Activated CD4-positive, alpha-beta memory T cell treated with anti-CD3 and anti-CD28 coated beads for 36 hours (primary cell): ENCODE data around the gene MAP1A. TPM values are rescaled to one million over a fixed set of nuclear protein-coding genes. Genes with fewer than 3 reads are reported as not detected.

ENCODE experiments used
- CTCF ChIA-PET: fragments of 350-600 bp; sonication (Branson Sonifier 250); formaldehyde crosslinking; loops from one replicate; lab custom pipeline; 2021; ENCODE audit warnings: antibody characterized with exemption, inconsistent platforms; lab: Charles Lee
- POLR2A ChIA-PET: fragments of 350-600 bp; sonication (Branson Sonifier 250); formaldehyde crosslinking; loops from one replicate; lab custom pipeline; 2021; ENCODE audit warnings: antibody characterized with exemption; lab: Charles Lee
- DNase-seq: peaks from one replicate; pipeline ENCODE4 v3.0.0-alpha.2; 2020
- H3K27ac Mint-ChIP-seq: one replicate; pipeline ENCODE4 v1.8.0; 2021; ENCODE audit warnings: mixed read lengths
- H3K27me3 Mint-ChIP-seq: one replicate; pipeline ENCODE4 v1.8.0; 2021; ENCODE audit warnings: mixed read lengths
- H3K36me3 Mint-ChIP-seq: one replicate; pipeline ENCODE4 v1.8.0; 2021; ENCODE audit warnings: mixed read lengths
- H3K4me1 Mint-ChIP-seq: one replicate; pipeline ENCODE4 v1.8.0; 2021; ENCODE audit warnings: low read depth, mixed read lengths
- H3K4me3 Mint-ChIP-seq: one replicate; pipeline ENCODE4 v1.8.0; 2021; ENCODE audit warnings: mild to moderate bottlenecking, mixed read lengths
- H3K9me3 Mint-ChIP-seq: one replicate; pipeline ENCODE4 v1.8.0; 2021; ENCODE audit warnings: mixed read lengths
- intact Hi-C: fragments of 100-400 bp; cut with micrococcal nuclease; formaldehyde crosslinking; loops from one replicate; pipeline ENCODE4 v1.15.1; 2023
- total RNA-seq, 2 experiments: library from RNA; stranded (reverse); gene quantifications; one replicate each; pipeline ENCODE4 v1.2.3, GENCODE V29; 2021

MAP1A gene
- total RNA-seq, 2 experiments from 2014 or later = 1.5 TPM

DNA sequence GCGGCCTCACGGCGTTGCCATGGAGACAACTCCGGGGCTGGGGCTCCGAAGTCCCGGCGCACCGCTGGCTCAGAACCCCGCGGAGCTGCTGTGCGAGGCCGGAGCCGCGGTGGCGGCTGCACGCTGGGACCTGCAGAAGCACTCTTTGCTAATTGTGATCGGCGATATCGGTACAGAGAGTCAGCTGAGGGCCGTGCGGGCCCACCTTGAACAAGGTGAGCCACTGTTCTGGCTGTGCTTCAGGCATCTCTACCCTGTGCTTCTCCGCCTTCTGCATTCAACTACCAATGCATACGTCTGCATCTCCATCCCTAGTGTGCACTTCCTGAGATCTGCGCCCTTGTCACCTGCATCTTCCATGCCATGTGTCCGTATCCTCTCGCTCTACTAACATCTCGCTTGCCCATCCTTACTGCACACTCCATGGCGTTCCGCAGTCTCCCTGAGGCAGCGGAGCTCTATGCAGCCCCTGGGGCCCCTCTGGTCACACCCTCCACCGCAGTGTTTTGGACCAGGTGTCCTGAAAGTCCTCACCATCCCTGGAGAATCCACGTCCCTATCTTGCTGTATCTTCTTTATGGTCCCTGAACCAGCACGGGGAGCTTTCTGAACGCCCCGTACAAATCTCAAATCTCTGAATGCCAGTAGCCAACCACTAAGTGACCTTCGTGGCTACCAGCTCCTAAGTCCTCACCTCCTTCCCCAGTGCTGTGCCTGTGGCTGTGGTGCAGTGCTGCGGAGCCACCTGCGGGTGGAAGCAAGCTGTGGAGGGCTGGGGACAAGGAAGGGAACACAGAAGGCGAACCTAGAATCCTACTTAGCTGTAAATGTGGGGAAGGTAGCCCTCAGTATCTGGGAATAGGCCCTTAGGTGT, 6.2 kb upstream of the MAP1A start:
- Mint-ChIP-seq H3K4me3 (peak overlapping the region; percentile 86), H3K9me3 (no peaks in the 10 kb centered on the region), H3K36me3 (no peaks in the 10 kb centered on the region), H3K4me1 (peaks cover 35% of the 10 kb centered on the region), H3K27me3 (no peaks in the 10 kb centered on the region), H3K27ac (peak overlapping the region; percentile 85)
- peak; percentile 43 for DNase-seq
- POLR2A ChIA-PET = interaction anchor here (0.6 to 2.5 kb wide), 7 partner anchors 17 to 299 kb away, joined by 3 to 22 read pairs (median 3); partner anchors contain the start of genes PDIA3 and TP53BP1
- intact Hi-C loops = loop anchor here (10.0 kb wide), 2 partner anchors 136 to 234 kb away; partner anchors contain the start of genes PDIA3, TUBGCP4 and ZSCAN29
- CTCF ChIA-PET = interaction anchor here (0.6 to 3.0 kb wide), 13 partner anchors 10 to 226 kb away, joined by 3 to 22 read pairs (median 3); partner anchors contain the start of genes TP53BP1 and TUBGCP4

DNA sequence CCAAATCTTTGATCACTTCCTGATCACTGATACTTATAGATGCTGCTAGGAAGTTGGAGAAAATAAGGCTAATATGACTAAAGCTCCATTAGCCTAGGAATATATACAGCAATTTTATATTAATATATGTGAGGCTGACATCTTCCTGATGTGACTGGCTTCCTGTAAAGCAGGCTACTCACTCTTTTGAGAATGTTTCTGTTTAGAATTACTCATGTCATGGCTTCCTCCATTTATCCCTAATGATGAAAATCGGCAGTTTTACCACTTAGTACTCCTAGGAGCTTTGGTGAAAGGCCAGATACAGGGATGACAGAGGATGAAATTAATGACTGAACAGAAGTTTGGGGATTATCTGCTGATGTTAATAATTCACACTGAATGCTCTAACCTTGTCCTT, 3.9 kb upstream of the MAP1A start:
- peaks cover 37% of the 10 kb centered on the region for H3K4me1 Mint-ChIP-seq
- CTCF ChIA-PET = interaction anchor here (1.0 to 3.7 kb wide), 14 partner anchors 7 to 137 kb away, joined by 3 to 54 read pairs (median 7); partner anchors contain the start of gene TP53BP1
- H3K36me3 Mint-ChIP-seq = no peaks in the 10 kb centered on the region
- intact Hi-C loops = loop anchor here (10.0 kb wide), 2 partner anchors 139 to 231 kb away; partner anchors contain the start of genes PDIA3, TUBGCP4 and ZSCAN29
- POLR2A ChIA-PET = no interaction called here
- H3K27me3 Mint-ChIP-seq = peaks cover 14% of the 10 kb centered on the region
- H3K4me3 Mint-ChIP-seq = no peak overlapping the region
- H3K27ac Mint-ChIP-seq = peak overlapping the region; percentile 59
- no peak for DNase-seq
- H3K9me3 Mint-ChIP-seq = no peaks in the 10 kb centered on the region

DNA sequence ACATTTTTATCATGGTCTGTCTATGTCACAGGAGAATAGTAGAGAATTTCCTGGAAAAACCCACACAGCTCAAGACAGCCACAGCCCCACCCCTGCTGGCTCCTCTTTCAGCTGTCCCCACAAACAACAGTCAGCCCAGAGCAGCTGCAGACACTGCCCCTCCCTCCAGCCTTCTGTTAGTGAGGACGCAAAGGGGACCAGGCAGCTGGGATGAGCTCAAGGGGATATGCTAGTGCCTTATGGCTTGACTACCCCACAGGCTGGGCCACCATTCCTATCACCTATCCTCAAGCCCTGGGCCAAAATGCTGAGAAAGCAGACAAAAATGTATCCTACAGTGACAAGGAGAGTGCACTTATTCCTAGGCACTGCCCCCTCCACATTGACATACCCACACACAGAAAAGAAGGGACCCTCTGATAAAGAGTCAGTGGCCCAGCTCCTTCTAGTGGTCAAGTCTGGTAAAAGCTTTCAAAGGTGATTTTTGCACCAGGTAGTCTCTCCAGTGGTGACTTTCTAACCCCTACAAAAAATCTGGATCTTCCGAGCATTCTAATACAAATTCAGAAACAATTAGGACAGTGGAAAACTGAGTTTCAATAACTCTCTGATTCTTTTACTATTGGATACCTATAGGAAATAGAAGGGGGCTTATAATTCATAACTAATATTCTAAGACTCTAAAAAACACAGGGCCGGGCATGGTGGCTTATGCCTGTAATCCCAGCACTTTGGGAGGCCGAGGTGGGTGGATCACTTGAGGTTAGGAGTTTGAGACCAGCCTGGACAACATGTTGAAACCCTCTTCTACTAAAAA, 3.0 kb upstream of the MAP1A start:
- peak; percentile 36 for DNase-seq
- Mint-ChIP-seq H3K27ac (peak overlapping the region; percentile 59), H3K27me3 (peaks cover 16% of the 10 kb centered on the region), H3K4me3 (no peak overlapping the region), H3K36me3 (no peaks in the 10 kb centered on the region), H3K4me1 (peaks cover 37% of the 10 kb centered on the region), H3K9me3 (no peaks in the 10 kb centered on the region)
- ChIA-PET CTCF (interaction anchor here (0.5 to 3.7 kb wide), 24 partner anchors 8 to 1058 kb away, joined by 3 to 54 read pairs (median 5); partner anchors contain the start of gene TP53BP1), POLR2A (no interaction called here)
- intact Hi-C loops = loop anchor here (10.0 kb wide), 2 partner anchors 140 to 230 kb away; partner anchors contain the start of genes PDIA3, TUBGCP4 and ZSCAN29

DNA sequence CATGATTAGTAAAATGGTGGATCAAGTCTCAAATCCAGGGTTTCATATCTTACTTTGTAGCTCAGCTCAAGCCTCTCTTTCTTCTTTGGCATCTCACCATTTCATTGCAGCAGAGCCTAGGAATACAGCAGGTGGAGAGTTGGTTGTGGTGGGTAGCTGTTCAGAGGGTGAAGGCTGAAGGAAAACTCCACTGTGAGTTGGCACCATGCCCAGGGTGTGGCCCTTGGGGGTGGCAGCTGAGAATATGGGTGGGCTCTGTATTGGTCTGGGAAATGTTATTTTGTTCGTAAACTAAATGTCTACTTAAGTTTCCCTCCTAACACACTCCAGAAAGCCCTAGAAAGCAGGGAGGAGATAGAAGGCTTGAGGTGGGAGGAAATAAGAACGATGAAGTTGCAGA, 1.7 kb upstream of the MAP1A start:
- no peaks in the 10 kb centered on the region for H3K9me3 Mint-ChIP-seq
- no peaks in the 10 kb centered on the region for H3K36me3 Mint-ChIP-seq
- peaks cover 31% of the 10 kb centered on the region for H3K4me1 Mint-ChIP-seq
- H3K27me3 Mint-ChIP-seq = peaks cover 16% of the 10 kb centered on the region
- no peak overlapping the region for H3K27ac Mint-ChIP-seq
- DNase-seq = no peak
- CTCF ChIA-PET = interaction anchor here (0.6 to 3.7 kb wide), 5 partner anchors 7 to 256 kb away, joined by 3 to 54 read pairs (median 7); no protein-coding TSS in a partner anchor
- no peak overlapping the region for H3K4me3 Mint-ChIP-seq
- intact Hi-C loops = loop anchor here (10.0 kb wide), 2 partner anchors 141 to 229 kb away; partner anchors contain the start of genes PDIA3, TUBGCP4 and ZSCAN29
- POLR2A ChIA-PET = no interaction called here

DNA sequence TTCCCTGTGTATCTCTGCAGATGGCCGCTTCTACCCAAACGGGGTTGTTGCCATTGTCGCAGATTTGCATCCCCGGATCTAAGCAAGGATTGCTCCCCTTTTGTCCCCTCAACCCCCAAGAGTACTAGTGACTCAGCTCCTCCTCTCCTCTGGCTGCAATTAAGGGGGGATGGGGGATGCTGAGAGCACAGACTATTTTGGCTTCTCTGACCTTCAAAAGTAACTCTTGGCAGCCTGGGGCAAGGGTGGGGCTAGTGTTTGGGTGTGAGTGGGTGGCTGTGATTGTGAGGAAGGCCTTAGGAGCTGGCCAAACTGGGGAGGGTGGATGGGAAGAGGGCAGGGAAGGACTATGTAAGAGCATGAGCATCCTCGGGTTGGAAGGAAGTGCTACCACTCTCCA, 1.2 kb upstream of the MAP1A start:
- ChIA-PET POLR2A (no interaction called here), CTCF (interaction anchor here (1.0 to 1.4 kb wide), 2 partner anchors 75 to 256 kb away, joined by 3 read pairs; no protein-coding TSS in a partner anchor)
- no peak for DNase-seq
- Mint-ChIP-seq H3K27me3 (peaks cover 16% of the 10 kb centered on the region), H3K27ac (no peak overlapping the region), H3K4me1 (peaks cover 27% of the 10 kb centered on the region), H3K4me3 (no peak overlapping the region), H3K9me3 (no peaks in the 10 kb centered on the region), H3K36me3 (no peaks in the 10 kb centered on the region)
- intact Hi-C loops = loop anchor here (10.0 kb wide), 2 partner anchors 141 to 229 kb away; partner anchors contain the start of genes PDIA3, TUBGCP4 and ZSCAN29

DNA sequence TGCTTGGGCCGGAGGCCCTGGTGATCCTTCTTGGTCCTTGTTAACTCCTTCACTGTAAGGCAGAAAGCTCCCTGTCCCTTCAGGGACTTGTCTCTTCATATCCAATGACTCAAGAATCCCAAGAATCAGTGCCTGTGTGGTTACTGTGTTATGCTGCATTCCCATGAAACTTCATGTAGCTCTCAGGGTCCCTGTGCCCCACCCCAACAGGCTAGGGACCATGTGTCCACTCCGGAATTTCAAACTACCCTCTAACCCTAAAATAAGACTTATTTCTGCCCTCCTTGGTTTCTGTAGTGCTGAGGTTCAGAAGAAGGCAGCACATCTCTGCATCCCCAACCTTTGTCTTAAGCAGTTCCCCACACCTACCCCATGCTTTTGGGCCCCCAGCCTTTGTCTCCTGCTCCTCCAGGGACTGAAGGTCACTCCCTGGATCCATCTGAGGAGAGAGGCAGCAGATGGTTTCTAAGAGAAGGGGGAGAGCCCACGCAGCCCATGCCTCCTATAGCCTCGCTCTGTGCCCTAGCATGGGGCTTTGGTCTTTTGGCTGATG, 531 bp upstream of the MAP1A start:
- Mint-ChIP-seq H3K36me3 (no peaks in the 10 kb centered on the region), H3K9me3 (no peaks in the 10 kb centered on the region), H3K4me3 (no peak overlapping the region), H3K27me3 (peaks cover 16% of the 10 kb centered on the region), H3K4me1 (peaks cover 23% of the 10 kb centered on the region), H3K27ac (no peak overlapping the region)
- intact Hi-C loops = loop anchor here (10.0 kb wide), 2 partner anchors 142 to 228 kb away; partner anchors contain the start of genes PDIA3, TUBGCP4 and ZSCAN29
- CTCF ChIA-PET = interaction anchor here (1.4 kb wide), 1 partner anchor 76 kb away, joined by 3 read pairs; no protein-coding TSS in a partner anchor
- POLR2A ChIA-PET = no interaction called here
- no peak for DNase-seq

DNA sequence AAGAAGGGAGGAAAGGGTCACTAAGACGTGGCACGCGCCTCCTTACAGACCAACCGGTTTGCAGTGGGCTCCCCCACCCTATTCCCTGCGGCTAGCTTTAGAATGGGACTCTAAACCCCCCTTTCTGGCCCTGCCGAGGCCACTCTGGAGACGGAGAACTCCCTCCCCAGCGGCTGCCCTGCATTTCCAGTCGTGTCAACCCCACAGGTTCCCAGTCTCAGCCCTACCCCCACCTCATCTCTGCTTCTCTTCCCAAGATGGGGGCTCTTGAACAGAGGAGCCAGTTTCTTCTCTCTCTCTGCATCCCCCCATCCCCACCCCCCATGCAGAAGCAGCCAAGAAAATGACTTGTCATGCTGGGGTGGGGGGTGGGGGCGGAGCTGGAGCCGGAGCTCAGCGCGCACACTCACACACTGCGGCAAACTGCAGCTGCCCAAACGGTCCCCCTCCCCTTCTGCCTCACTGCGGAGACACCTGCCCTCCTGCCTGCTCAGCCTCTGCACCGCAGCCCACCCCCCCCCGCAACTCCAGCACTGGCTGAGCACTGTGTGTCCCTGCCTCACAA, 871 bp downstream of the MAP1A start:
- intact Hi-C loops = loop anchor here (10.0 kb wide), 2 partner anchors 143 to 227 kb away; partner anchors contain the start of genes PDIA3, TUBGCP4 and ZSCAN29
- no peak for DNase-seq
- Mint-ChIP-seq H3K4me3 (peak overlapping the region; percentile 27), H3K27ac (no peak overlapping the region), H3K27me3 (peaks cover 16% of the 10 kb centered on the region), H3K36me3 (no peaks in the 10 kb centered on the region), H3K4me1 (peaks cover 16% of the 10 kb centered on the region), H3K9me3 (no peaks in the 10 kb centered on the region)
- ChIA-PET POLR2A (no interaction called here), CTCF (no interaction called here)

DNA sequence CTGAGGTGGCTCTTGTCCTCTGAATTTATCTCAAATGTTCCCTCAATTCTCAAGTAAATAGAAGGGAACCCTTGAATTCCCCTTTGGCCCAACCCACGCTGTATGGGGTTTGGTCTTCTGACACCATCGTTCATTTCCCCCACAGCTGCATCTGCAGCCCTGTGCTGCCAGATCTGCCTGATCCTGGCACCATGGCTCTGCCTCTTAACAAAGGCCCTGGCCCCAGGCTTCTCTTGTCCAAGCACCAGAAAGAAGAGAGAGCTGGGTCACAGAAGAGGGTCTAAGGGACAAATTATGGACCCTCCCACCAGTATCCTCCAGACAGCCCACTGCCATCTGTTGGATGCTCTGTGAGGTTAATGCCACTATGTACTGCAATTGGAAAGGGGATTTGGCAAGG, 1.8 kb downstream of the MAP1A start:
- H3K4me1 Mint-ChIP-seq = peaks cover 7% of the 10 kb centered on the region
- H3K27me3 Mint-ChIP-seq = peaks cover 16% of the 10 kb centered on the region
- ChIA-PET CTCF (no interaction called here), POLR2A (no interaction called here)
- no peaks in the 10 kb centered on the region for H3K36me3 Mint-ChIP-seq
- H3K4me3 Mint-ChIP-seq = no peak overlapping the region
- no peak for DNase-seq
- no peaks in the 10 kb centered on the region for H3K9me3 Mint-ChIP-seq
- no peak overlapping the region for H3K27ac Mint-ChIP-seq
- intact Hi-C loops = loop anchor here (10.0 kb wide), 2 partner anchors 144 to 226 kb away; partner anchors contain the start of genes PDIA3, TUBGCP4 and ZSCAN29

DNA sequence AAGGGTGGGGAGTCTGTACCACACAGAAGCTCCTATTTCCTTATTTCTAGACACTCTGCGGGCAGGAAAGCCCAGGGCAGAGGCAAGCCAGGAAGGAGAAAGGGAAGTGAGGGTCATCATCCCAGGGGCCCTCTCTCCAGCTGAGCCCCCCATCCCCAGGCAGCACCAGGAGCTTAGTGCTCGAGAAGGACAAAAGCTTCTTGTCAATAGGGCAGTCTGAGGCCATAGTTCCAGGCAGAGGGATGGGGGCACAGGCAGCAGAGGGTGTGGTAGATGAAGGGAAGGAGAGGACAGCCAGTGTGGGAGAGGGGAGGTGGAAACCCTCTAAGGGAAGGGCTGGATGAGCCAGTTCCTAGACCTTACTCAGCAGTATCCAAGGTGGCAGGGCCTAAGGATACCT, 2.7 kb downstream of the MAP1A start:
- intact Hi-C loops = no loop called here
- DNase-seq = no peak
- ChIA-PET CTCF (no interaction called here), POLR2A (no interaction called here)
- Mint-ChIP-seq H3K9me3 (no peaks in the 10 kb centered on the region), H3K27ac (no peak overlapping the region), H3K27me3 (peaks cover 16% of the 10 kb centered on the region), H3K4me1 (peaks cover 6% of the 10 kb centered on the region), H3K4me3 (no peak overlapping the region), H3K36me3 (no peaks in the 10 kb centered on the region)

DNA sequence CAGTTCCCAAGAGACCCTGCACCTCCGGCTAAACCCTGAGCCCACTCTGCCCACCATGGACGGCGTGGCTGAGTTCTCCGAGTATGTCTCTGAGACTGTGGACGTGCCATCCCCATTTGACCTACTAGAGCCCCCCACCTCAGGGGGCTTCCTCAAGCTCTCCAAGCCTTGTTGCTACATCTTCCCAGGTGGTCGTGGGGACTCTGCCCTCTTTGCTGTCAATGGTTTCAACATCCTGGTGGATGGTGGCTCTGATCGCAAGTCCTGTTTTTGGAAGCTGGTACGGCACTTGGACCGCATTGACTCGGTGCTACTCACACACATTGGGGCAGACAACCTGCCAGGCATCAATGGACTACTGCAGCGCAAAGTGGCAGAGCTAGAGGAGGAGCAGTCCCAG, 4.0 kb downstream of the MAP1A start:
- intact Hi-C loops = no loop called here
- Mint-ChIP-seq H3K36me3 (no peaks in the 10 kb centered on the region), H3K9me3 (no peaks in the 10 kb centered on the region), H3K4me1 (peaks cover 8% of the 10 kb centered on the region), H3K27ac (no peak overlapping the region), H3K4me3 (no peak overlapping the region), H3K27me3 (peaks cover 16% of the 10 kb centered on the region)
- DNase-seq = no peak
- ChIA-PET CTCF (no interaction called here), POLR2A (no interaction called here)

DNA sequence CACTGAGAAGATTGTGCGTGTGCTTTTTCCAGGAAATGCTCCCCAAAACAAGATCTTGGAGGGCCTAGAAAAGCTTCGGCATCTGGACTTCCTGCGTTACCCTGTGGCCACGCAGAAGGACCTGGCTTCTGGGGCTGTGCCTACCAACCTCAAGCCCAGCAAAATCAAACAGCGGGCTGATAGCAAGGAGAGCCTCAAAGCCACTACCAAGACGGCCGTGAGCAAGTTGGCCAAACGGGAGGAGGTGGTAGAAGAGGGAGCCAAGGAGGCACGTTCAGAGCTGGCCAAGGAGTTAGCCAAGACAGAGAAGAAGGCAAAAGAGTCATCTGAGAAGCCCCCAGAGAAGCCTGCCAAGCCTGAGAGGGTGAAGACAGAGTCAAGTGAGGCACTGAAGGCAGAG, 4.8 kb downstream of the MAP1A start:
- no peak overlapping the region for H3K4me3 Mint-ChIP-seq
- H3K4me1 Mint-ChIP-seq = peaks cover 8% of the 10 kb centered on the region
- intact Hi-C loops = no loop called here
- peaks cover 11% of the 10 kb centered on the region for H3K27me3 Mint-ChIP-seq
- ChIA-PET POLR2A (no interaction called here), CTCF (interaction anchor here (0.7 to 1.9 kb wide), 3 partner anchors 8 to 81 kb away, joined by 3 to 11 read pairs (median 3); no protein-coding TSS in a partner anchor)
- H3K27ac Mint-ChIP-seq = no peak overlapping the region
- no peak for DNase-seq
- no peaks in the 10 kb centered on the region for H3K36me3 Mint-ChIP-seq
- H3K9me3 Mint-ChIP-seq = no peaks in the 10 kb centered on the region
